Effector CD4-positive, alpha-beta T cell (primary cell): ENCODE measurements around the gene ERI3.
A peak's percentile ranks its signal among the peaks of the same experiment; 100 is the strongest.
"Not testable (repeated sequence)": the region's sequence is repeated elsewhere in the genome, so short reads cannot be mapped to it uniquely, and the experiment has no call there.

Experiments
- DNase-seq: peaks from one replicate; pipeline ENCODE4 v3.0.0-alpha.2; 2020

The ERI3 gene

DNA sequence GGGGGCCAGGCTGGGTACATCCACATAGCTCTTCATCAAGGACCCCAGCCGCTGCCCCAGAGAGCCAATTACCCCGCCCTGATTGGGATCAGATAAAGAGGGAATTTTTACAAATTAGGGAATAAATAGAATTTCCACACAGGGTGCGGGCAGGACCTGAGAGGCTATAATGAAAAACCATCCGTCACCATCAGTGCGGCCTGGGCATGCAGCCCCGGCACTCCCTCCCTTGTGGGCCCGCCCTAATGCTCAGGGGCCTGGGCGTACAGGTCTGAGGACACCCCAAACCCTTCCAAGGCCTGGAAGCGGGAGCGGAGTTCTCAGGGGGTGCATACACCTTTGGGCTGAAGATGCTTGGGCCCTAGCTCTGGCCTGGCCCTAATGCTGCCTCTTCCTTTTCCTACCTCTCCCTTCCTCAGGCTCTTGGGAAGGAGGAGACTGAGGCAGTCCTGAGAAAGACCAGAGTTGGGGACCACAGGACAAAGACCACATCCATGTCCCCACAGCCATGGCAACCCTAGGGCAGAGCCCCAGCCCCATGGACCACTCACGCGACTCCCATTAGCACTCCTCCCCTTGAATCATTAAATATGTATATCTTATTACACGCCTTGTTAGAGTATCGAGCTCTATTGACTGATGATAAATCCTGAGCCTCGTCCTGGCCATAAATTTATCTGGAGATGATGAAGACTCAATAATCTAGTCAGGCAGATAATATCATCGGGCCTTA, 125.5 kb downstream of the ERI3 start:
- no peak for DNase-seq

DNA sequence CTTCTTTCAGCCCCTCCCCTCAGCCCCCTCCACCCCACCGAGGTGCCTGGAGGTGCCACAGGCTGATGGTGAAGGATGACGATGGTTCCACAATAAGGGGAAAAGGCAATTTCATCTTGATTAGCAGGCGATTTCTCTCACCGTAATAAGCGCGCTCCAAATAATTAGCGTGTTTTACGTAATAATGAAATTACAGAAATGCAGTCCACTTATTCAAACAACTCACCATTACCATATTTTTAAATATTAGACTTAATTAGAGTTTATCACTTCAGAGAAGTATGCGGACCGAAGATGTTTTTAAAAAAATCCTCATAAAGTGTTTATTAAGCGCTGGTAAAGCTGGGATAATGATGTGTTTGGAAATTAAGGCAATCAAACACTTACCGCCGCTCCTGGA, 126.8 kb downstream of the ERI3 start:
- DNase-seq = no peak

DNA sequence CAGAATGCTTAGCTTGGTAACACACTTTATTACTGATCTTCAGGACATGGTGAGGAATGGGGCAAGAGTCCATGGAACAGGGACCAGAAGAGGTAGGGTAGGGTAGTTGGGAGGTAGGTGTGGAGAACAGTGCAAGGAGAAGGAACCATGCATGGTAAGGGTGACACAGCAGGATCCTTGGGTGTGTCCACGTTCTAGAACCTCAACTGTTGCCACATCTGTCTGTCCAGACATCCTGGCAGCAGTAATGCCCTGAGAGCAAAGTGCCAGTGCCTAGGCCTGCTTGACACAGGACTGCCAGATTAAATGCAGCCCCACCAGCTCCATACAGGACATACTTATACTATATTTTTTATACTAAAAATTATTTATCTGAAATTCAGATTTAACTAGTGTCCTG, 127.8 kb downstream of the ERI3 start:
- no peak for DNase-seq

DNA sequence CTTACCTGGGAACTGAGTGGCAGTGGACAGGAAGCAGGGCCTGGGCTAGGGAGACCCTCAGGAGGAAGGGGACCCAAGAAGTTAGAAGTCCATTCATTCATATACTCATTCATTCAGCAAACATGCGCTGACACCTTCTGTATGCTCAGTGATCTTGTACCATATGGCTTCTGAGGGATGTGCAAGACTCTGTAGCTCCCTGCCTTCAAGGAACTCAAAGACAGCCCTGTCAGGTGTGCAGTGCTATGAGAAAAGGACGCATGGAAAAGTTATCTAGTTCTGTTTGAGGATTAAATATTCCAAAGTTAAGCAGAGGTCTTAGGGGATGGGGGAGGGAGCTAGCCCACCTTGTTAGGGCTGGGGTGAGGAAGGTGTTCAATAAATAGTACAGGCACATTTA, 129.3 kb downstream of the ERI3 start:
- DNase-seq = no peak

DNA sequence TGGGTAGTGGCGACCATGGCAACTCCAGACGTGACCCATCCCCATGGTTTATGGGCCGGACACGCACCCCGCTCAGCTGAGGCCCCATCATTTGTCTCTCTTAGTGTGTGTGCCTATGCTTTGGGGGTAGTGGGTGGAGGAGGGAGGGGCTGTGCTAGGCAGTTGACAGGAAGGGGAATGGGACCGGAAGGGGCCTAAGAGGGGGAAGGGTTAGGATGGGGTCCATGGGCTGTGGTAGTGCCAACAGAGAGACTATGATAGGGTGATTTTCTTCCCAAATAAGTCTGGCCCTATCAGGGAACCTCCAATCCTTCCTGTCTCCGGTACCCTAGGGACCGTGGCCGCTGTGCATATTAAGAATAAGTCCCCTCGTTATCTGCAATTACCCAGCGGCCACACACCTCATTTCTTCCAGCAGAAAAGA, 131.9 kb downstream of the ERI3 start:
- no peak for DNase-seq

DNA sequence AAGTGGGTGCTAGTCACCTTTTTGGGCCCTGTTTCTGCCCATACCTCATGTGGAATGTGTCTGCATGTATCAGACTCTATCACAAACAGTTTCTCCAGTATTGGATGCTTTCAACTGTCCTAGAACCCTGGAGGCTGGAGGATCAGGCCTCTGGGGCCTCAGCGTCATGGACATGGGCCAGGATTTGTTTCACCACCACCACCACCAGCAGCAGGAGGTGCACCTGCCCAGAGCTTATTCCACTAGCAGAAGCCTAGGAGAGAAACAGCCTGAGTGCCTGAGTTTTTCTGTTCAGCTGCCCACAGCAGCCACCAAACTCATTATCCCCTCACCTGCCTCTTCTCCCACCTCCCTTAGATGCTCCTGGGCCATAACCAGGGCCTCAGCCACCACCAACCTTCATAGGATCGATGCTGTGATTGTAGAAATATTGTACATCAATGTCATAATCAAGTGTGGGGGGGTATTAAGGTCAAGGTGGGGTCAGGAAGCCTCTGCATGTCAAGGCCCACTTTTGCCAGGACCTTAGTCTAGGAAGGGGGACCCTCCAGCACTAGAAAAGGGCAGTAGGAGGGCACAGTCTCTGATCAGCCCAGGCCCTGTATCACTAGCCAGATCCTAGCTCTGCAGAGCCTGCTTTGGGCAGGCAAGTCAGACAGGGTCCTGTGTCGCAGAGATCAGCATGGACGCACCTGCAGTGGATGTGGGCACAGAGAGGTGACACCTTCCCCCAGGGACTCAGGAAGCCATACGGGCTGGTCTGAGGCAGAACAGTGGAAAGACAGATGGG, 132.5 kb downstream of the ERI3 start:
- no peak for DNase-seq

DNA sequence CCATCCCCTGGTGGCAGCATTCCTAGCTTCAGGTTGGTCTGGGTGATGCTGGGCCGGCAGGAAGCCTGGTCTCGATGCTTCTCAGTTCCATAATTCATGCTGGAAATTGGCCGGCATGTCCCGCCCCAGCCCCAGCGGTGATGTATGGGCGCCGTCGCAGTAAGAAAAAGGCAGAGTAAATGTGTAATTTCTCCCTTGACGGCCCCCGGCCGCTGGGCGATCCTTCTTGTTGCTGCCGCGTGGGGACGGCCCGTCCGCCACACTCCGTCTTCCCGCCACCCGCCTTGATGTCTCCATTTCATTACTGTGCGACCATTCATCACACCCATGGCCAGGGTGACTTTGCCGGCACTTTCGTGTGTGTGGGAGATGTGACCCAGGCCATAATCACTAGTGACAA, 133.3 kb downstream of the ERI3 start:
- no peak for DNase-seq

DNA sequence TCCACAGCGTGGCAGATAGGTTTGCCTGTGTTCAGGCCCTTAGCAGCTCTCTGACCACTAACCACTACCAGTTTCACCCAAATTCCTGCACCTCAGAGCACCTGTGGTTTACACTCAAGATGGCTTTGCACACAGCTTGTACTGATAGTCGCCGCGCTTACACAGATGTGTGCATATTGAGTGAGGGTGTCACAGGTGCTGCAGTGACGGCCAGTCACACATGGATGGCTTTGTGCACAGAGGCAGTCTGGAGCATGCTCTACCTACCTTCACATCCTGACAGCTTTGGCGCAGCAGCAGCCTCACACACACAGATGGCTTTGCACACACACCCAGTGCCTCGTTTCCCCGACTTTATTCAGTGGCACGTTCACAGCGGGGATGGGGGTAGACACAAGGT, 134.3 kb downstream of the ERI3 start:
- DNase-seq = no peak

DNA sequence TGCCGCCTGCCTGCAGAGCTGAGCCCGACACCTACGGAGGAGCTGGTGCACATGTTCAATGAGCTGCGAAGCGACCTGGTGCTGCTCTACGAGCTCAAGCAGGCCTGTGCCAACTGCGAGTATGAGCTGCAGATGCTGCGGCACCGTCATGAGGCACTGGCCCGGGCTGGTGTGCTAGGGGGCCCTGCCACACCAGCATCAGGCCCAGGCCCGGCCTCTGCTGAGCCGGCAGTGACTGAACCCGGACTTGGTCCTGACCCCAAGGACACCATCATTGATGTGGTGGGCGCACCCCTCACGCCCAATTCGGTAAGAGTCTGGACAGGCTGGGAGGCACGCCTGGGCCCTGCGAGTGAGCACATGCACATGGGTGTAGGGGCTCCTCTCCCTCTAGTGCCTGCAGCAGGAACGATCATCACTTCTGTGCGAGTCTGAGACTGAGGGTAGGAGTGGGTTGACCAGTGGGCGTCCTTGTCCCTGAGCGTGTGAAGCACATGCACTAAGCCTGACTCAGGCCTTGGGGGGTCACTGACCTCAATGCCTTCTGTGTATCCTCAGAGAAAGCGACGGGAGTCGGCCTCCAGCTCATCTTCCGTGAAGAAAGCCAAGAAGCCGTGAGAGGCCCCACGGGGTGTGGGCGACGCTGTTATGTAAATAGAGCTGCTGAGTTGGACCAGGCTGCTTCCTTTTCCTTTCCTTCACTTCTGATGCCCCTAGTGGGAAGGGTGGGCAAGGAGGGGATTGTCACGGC, 134.9 kb downstream of the ERI3 start:
- DNase-seq = no peak

DNA sequence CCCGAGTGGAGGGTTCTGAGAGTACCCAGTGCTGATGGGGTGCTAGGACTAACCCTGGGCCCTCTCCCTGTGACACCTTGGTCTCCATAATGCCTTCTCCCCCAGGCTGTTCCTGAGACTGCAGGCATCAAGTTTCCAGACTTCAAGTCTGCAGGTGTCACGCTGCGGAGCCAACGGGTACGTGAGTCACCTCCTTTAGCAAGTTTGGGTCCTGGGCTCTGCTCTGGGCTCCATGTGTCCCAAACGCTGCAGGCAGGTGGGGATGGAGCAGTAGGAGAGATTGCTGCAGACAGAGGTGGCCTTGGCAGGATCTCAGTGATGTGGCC, 135.8 kb downstream of the ERI3 start:
- DNase-seq = no peak

DNA sequence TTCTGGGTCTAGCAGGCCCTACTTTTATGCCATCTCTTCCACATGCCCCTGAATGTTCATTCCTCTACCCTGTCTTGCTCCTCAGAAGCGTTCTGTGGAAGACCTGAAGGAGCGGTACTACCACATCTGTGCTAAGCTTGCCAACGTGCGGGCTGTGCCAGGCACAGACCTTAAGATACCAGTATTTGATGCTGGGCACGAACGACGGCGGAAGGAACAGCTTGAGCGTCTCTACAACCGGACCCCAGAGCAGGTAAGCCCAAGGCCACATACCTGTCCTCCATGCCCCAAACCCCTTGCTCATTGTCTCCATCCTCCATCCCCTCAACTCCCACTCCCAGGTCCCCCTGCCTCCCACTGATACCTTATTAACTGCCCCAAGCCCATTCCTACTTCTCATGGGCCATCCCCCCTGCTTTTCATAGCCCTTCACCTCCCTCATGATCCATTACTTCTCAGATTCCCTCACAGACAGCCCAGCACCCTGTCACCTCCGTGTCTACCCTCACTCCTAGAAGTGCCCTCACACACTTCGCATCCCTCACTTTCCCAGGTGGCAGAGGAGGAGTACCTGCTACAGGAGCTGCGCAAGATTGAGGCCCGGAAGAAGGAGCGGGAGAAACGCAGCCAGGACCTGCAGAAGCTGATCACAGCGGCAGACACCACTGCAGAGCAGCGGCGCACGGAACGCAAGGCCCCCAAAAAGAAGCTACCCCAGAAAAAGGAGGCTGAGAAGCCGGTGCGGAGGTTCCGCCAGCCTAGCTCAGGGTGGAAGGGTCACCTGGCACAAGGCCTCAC, 136.4 kb downstream of the ERI3 start:
- no peak for DNase-seq

DNA sequence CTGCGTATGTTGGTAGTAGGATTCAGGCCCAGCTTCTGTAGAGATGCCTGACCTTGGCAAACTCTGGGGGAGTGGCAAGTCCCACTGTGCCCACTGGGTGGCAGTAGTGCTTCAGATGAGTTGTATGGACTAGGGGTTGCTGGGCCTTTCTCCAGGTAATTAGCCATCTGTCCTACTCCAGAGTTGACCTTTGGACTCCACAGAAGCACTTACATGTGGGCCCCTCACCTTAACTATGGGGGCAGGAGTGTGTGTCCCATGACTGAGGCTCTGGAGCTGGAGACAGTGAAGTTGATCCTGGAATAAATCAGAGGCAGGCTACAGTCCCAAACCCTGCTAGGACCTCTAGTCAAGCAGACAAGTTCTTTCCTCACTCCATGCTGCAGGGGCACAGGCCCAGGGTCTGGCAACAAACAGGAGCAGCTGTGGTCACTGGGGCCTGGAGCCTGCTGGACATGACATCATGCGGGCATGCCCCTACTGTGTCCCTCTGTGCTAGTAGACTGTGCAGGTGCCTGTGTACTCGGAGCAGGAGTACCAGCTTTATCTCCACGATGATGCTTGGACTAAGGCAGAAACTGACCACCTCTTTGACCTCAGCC, 137.1 kb downstream of the ERI3 start:
- DNase-seq = peak; percentile 65

DNA sequence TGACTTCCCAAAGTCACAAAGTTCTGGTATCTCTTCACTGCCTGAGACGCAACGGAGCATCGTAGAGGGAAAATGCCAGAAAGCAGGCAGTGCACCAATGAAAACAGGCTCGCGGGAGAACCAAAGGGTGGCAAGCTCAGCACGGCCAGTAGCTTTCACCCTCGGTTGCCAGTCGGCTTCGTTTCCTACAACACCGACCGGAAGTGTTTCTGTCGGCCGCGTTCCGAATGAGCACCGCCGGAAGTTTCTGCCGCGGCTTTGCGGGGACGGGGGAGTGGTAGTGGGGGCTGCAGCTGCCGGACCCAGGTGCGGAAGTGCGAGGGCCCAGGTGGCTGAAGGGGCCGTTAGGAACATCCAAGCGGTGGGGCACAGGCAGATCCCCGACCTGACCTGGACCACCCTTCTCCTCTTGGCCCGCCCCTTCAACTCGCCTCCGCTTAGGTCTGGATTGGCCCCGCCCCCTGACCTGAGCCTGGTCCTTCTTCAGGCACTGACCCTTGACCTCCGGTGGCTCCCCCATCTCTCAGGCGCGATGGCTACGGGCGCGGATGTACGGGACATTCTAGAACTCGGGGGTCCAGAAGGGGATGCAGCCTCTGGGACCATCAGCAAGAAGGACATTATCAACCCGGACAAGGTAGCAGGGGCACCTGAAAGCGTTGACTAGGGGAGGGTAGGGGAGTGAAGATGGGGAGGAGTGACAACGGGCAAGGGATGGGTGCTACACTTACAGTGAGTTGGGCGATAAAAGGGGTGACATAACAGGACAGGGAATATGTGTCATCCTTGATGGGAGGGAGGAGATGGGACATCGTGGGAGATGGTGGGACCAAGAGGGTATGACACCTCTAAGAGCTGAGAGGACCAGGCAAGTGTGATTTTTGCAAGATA, 141.6 kb downstream of the ERI3 start, which contains the start of gene DMAP1:
Gene DMAP1, plus strand, starts transcription at position 250 of the 891 bp plus-strand sequence. Its CDS starts 283 bp downstream, at position 533.
- DNase-seq = peak; percentile 76

DNA sequence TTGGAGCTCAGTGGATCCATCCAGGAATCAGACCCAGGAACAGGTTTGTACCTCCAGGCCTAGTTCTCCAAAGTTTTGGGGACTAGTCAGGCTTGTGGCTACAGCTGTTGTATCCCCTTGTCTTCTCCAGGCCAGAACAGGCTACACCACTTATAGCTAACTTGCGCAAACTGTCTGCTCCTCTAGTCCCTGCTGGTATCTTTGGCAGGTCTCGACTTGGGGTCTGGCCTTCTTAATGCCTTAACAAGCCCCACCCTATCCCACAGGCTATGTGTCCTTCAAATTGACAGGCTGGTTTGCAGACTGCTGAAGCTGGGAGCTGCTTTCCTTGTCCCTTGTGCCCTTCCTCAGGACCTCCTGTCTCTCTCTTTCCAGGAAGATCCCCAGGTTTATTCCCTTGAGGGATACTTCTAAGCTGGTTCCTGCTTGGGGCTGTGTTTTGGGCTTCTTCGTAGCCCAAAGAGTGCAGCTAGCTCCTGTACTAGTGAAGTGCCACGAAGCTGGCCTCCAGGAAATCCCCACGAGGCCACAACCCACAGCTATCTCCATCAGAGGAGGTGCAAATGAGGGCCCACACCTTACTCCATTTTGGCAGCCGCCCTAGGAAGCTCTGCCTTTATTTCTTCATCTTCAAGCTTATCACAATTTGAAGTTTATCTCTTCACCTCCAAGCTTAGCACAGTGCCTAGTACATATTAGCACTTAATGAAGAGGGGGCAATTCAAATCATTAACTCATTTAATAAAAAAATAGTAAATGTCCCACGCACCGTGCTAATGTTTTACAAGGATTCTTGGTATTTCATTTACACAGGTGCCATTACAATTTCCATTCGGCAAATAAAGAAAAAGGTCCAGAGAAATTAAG, 142.5 kb downstream of the ERI3 start:
- no peak for DNase-seq

DNA sequence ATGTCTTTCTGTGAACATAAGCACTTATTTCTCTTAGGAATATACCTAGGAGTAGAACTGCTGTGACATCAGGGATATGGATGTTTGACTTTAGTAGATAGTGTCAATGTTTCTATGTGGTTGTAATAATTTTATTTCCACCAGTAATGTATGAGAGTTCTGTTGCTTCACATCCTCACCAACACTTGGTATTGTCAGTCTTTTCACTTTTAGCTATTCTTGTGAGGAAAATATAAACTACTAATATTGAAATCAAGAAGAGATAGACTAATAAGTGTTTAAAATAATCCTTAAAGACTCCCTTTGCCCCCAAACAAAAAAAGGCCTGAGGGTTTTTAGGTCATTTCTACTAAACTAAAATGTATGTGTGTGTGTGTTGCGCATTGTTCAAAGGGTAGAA, 144.5 kb downstream of the ERI3 start:
- no peak for DNase-seq

DNA sequence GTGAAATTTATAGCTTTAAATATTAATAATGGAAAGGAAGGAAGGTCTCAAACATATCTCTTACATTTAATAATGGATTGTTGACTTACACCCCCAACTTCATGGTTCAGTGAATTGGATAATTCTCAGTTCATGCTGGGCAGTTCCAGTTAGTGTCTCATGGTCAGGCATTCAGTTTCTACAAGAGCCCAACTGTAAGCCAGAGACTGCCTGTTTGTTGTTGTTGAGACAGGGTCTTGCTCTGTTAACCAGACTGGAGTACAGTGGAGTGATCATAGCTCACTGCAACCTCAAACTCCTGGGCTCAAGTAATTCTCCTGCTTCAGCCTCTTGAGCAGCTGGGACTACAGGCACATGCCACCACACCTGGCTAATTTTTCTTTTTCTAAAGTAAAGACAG, 146.8 kb downstream of the ERI3 start:
- DNase-seq = no peak

DNA sequence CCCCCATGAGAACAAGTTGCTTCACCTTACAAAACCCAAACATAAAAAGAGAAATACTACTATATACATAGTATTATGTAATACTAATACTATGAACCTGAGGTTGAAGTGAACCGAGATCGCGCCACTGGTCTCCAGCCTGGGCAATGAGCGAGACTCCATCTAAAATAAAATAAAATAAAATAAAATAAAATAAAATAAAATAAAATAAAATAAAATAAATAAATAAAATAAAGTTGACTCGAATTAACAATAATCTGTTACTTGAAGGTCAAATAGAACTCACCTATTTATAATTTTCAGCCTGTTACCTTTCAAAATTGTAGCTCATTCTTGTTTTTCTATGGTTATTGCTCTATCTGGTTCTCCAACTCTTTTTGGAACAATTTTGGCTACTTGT, 148.5 kb downstream of the ERI3 start:
- not testable (repeated sequence) for DNase-seq

DNA sequence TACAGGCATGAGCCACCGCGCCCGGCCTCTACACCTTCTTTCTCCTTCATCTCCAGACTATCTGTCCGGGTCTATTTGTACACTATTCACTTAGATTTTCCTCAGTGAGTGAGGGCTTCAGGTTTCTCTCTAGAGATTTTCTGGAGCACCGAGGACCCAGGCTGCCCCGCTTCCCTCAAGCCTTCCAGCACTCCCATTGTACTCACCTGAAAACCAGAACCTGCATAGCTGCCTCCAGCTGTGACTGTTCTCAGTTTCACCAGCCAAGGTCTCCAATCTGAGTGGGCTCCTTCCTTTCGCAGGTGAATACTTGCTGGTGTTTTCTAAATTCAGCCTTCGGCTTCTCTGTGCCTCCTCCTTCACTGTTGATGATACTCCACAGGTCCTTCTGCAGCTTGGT, 154.7 kb downstream of the ERI3 start:
- no peak for DNase-seq

DNA sequence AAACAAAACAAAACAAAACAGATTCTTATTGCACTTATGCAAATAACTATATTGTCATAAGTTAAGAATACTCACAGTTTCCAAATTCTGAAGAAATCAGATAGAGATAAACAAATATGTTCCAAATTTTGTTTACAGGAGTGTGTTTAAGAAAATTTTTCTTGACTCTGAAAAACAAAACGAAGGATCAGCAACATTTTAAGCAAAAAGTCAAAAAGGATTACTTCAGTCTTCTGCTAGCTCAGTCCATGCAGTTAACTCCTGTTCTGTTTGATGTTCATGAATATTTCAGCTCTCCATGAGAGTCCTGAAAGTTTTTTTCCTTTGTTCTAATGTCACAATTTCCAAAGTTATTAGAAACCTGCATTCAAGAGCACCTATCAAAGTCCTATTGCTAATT, 180.4 kb downstream of the ERI3 start:
- DNase-seq = no peak
